HG03060 (cell line): ENCODE results near the gene ADGRG4.

Experiments
- ATAC-seq: cut with Tn5 transposase; IDR thresholded peaks from one replicate; pipeline ENCODE4 v1.9.1; 2021; ENCODE audit warnings: low read depth, moderate number of reproducible peaks; ENCODE audit not compliant: unreplicated experiment

Gene ADGRG4

GRCh38 chrX:136456133-136456532, 155.4 kb downstream of the ADGRG4 start:
- no peak for ATAC-seq

- no peak for ATAC-seq
Observed at GRCh38 chrX:136457303-136457917, 156.6 kb downstream of the ADGRG4 start.

GRCh38 chrX:136464589-136464988, 163.8 kb downstream of the ADGRG4 start:
- ATAC-seq = no peak
